Stomach (tissue), 9 donors: ENCODE data around the gene GORASP2. TPM values are rescaled to one million over a fixed set of nuclear protein-coding genes. Genes with fewer than 3 reads are reported as not detected.

Experiments
- DNase-seq, 2 donors: peaks; one replicate each; pipeline versions ENCODE4 v3.0.0 to v3.0.0-alpha.2; 2013 to 2019
- H3K27ac ChIP-seq, 5 donors: fragments of 200-600 bp in 4 of 5; sonication (generic) in 4 of 5; one replicate each; pipeline ENCODE4 v1.5.1; 2013 to 2019; ENCODE audit warnings: mild to moderate bottlenecking in 1 of 5, moderate library complexity in 1 of 5
- H3K27me3 ChIP-seq, 3 donors: fragments of 200-600 bp; sonication (generic); one replicate each; pipeline ENCODE4 v1.5.1; 2017 to 2019; ENCODE audit warnings: mixed run types in 1 of 3
- H3K36me3 ChIP-seq, 4 donors: fragments of 200-600 bp; sonication (generic); 1 replicate in 3 of 4; 2 replicates in 1 of 4; pipeline ENCODE4 v1.5.1; 2016 to 2019
- H3K4me1 ChIP-seq, 4 donors: fragments of 200-600 bp; sonication (generic); one replicate each; pipeline ENCODE4 v1.5.1; 2016 to 2019
- H3K4me3 ChIP-seq, 4 donors: fragments of 200-600 bp; sonication (generic) in 3 of 4; one replicate each; pipeline ENCODE4 v1.5.1; 2016 to 2019; ENCODE audit warnings: mild to moderate bottlenecking in 1 of 4
- H3K9me3 ChIP-seq, 4 donors: fragments of 200-600 bp; sonication (generic); one replicate each; pipeline ENCODE4 v1.5.1; 2016 to 2019
- EP300 ChIP-seq: sonication (generic); formaldehyde crosslinking; IDR thresholded peaks from one replicate; pipeline ENCODE4 v1.6.1; 2017; ENCODE audit warnings: antibody characterized with exemption
- POLR2A ChIP-seq, 4 donors: fragments of 450-650 bp; IDR thresholded peaks; one replicate each; pipeline ENCODE4 v1.6.1; 2016; ENCODE audit warnings: antibody characterized with exemption in 4 of 4, control low read depth in 2 of 4, mild to moderate bottlenecking in 1 of 4, moderate library complexity in 1 of 4
- POLR2AphosphoS5 ChIP-seq, 3 donors: sonication (generic); formaldehyde crosslinking; IDR thresholded peaks; one replicate each; pipeline ENCODE4 v1.6.1; 2016; ENCODE audit warnings: antibody characterized with exemption in 3 of 3
- WGBS, 5 donors: extraction: QIAGEN DNeasy Blood & Tissue Kit in 3 of 5; methylation state at CpG; one replicate each; pipeline versions ENCODE4 v1.1.5 to v1.1.7; 2013 to 2018; 5-methylcytosine and 5-hydroxymethylcytosine counted together
- intact Hi-C: fragments of 100-400 bp; cut with DNase I; formaldehyde crosslinking; loops from one replicate; pipeline ENCODE4 v1.15.1; 2023; ENCODE audit warnings: low total_unique reads
- polyA plus RNA-seq, 3 donors: library from polyadenylated mRNA; stranded (reverse); fragments of 200-250 nt; gene quantifications; one replicate each; pipeline ENCODE4 v1.2.3, GENCODE V29; 2013
- total RNA-seq, 5 donors: library from RNA; depleted of rRNA; stranded (reverse); fragments of >200 nt; gene quantifications; one replicate each; pipeline versions ENCODE4 v1.1.0 to v1.2.3, GENCODE V29; 2014 to 2016
- TF ChIP-seq, protein P1 (sequence below), 7 experiments: fragments of 450-650 bp in 4 of 7; fragments of 200-600 bp in 3 of 7; sonication (generic) in 3 of 7; IDR thresholded peaks; one replicate each; pipeline ENCODE4 v1.5.1; 2016 to 2019; ENCODE audit warnings: antibody characterized with exemption in 7 of 7, control low read depth in 2 of 7, mild to moderate bottlenecking in 1 of 7
- donor health status: healthy with polysubstance abuse.
- donor health status: Bipolar disorder and iron deficiency.
- donor health status: healthy.

Gene GORASP2
- total and polyA plus RNA-seq, 8 donors, result 9.9 to 141 (median 33.8) TPM

- TF ChIP-seq POLR2A (IDR thresholded peaks at IDR 0.05), result no peak
- TF ChIP-seq EP300, result no peak
- TF ChIP-seq POLR2AphosphoS5 (IDR thresholded peaks at IDR 0.05), result no peak
- TF ChIP-seq, protein P1, sequence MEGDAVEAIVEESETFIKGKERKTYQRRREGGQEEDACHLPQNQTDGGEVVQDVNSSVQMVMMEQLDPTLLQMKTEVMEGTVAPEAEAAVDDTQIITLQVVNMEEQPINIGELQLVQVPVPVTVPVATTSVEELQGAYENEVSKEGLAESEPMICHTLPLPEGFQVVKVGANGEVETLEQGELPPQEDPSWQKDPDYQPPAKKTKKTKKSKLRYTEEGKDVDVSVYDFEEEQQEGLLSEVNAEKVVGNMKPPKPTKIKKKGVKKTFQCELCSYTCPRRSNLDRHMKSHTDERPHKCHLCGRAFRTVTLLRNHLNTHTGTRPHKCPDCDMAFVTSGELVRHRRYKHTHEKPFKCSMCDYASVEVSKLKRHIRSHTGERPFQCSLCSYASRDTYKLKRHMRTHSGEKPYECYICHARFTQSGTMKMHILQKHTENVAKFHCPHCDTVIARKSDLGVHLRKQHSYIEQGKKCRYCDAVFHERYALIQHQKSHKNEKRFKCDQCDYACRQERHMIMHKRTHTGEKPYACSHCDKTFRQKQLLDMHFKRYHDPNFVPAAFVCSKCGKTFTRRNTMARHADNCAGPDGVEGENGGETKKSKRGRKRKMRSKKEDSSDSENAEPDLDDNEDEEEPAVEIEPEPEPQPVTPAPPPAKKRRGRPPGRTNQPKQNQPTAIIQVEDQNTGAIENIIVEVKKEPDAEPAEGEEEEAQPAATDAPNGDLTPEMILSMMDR (IDR thresholded peaks at IDR 0.05), result no peak
- H3K36me3 ChIP-seq, result no peaks in the 10 kb centered on the region
- no peak for DNase-seq
- peaks cover 0 to 4% (median 0%) of the 10 kb centered on the region in 4 donors for H3K4me1 ChIP-seq
- intact Hi-C loops, result no loop called here
- H3K27ac ChIP-seq, result no peak overlapping the region
- no peaks in the 10 kb centered on the region for H3K27me3 ChIP-seq
- no peak overlapping the region for H3K4me3 ChIP-seq
- WGBS, 5 donors, result 85 to 90% (median 88%) methylated on average over 4 of the region's 4 CpGs
- H3K9me3 ChIP-seq, result no peaks in the 10 kb centered on the region
Measured at GRCh38 chr2:170891893-170892292, 37.2 kb upstream of the GORASP2 start.

GRCh38 chr2:170892391-170892951, 36.6 kb upstream of the GORASP2 start:
- intact Hi-C loops, result no loop called here
- H3K4me3 ChIP-seq, result no peak overlapping the region
- no peaks in the 10 kb centered on the region for H3K9me3 ChIP-seq
- TF ChIP-seq POLR2A (IDR thresholded peaks at IDR 0.05) (no peak), POLR2AphosphoS5 (IDR thresholded peaks at IDR 0.05) (no peak), EP300 (no peak)
- TF ChIP-seq, protein P1 (IDR thresholded peaks at IDR 0.05), result no peak
- no peaks in the 10 kb centered on the region for H3K27me3 ChIP-seq
- 83 to 89% (median 88%) methylated on average over 9 of the region's 9 CpGs for WGBS, 5 donors
- no peak overlapping the region for H3K27ac ChIP-seq
- H3K36me3 ChIP-seq, result no peaks in the 10 kb centered on the region
- DNase-seq, result no peak
- peaks cover 0 to 4% (median 0%) of the 10 kb centered on the region in 4 donors for H3K4me1 ChIP-seq

DNA sequence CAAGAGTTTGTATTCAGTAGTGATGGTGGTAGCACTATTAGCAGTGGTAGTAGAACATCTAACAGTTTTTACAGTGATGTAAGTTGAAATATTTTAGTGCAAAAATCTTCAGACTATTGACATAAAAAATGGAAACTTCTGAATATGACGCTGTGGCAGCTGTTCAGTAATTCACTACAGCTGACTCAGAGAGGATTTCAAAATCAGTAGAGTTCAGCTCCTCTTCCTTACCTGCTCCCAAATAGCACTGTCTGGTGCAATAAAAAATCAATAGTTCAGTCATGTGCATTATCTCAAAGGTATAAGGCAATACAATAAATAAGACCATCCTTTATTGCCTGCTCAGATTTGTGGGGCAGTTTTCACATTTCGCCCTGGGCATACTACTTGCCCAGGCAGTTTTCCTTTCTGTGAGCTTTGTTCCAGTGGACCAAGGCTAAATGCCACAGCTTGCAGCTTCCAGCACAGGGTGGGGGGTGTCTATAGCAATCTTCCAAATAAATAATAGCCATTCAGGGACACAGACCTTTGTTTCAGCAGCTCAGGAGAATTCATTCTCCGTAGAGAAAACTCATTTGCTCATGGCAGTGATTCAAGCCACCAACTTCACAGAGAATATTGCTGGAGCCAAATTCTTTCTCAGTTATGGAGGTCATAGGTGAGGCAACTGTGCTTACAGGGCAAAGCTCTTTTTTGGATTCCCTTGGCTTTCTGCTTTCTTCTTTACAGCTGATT, 33.9 kb upstream of the GORASP2 start:
- H3K4me1 ChIP-seq, result peaks cover 0 to 4% (median 0%) of the 10 kb centered on the region in 4 donors
- WGBS, 5 donors, result 61 to 71% (median 66%) methylated on average over 3 of the region's 3 CpGs
- H3K4me3 ChIP-seq, result no peak overlapping the region
- H3K27me3 ChIP-seq, result no peaks in the 10 kb centered on the region
- no peak overlapping the region for H3K27ac ChIP-seq
- intact Hi-C loops, result no loop called here
- no peaks in the 10 kb centered on the region for H3K9me3 ChIP-seq
- H3K36me3 ChIP-seq, result no peaks in the 10 kb centered on the region
- TF ChIP-seq EP300 (no peak), POLR2A (IDR thresholded peaks at IDR 0.05) (no peak), POLR2AphosphoS5 (IDR thresholded peaks at IDR 0.05) (no peak)
- TF ChIP-seq, protein P1 (IDR thresholded peaks at IDR 0.05), result no peak
- no peak for DNase-seq

DNA sequence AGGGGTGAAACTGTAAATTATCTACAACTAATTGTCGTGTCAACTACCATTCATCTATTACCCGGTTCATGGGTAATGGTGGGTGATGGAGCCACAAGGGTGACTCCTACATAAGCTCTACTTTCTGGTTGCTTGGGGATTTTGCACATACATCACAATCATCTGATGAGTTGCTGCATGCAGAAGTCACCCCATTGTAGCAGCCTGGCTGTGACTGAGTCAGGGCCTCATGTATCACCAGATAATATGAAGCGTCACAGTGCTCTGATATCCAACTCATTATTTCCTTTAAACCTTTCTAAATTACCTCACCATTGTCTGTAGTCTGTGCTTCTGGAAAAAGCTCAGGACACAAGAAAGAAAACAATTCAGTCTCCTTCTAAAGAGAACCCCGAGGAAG, 32.4 kb upstream of the GORASP2 start:
- WGBS, 5 donors, result 68 to 90% (median 74%) methylated on average over 4 of the region's 4 CpGs
- no peak for DNase-seq
- Histone ChIP-seq H3K4me1 (peaks cover 0 to 4% (median 0%) of the 10 kb centered on the region in 4 donors), H3K4me3 (no peak overlapping the region), H3K27me3 (no peaks in the 10 kb centered on the region), H3K27ac (no peak overlapping the region), H3K9me3 (no peaks in the 10 kb centered on the region), H3K36me3 (no peaks in the 10 kb centered on the region)
- TF ChIP-seq POLR2AphosphoS5 (IDR thresholded peaks at IDR 0.05) (no peak), EP300 (no peak), POLR2A (IDR thresholded peaks at IDR 0.05) (no peak)
- TF ChIP-seq, protein P1 (IDR thresholded peaks at IDR 0.05), result no peak
- intact Hi-C loops, result no loop called here
